NCI-H1436 (cell line): Measurements from ENCODE around the gene CEP41.

Source experiments
- DNase-seq: peaks from one replicate; lab custom pipeline; 2025; lab: John Stamatoyannopoulos, UW

The CEP41 gene

DNA sequence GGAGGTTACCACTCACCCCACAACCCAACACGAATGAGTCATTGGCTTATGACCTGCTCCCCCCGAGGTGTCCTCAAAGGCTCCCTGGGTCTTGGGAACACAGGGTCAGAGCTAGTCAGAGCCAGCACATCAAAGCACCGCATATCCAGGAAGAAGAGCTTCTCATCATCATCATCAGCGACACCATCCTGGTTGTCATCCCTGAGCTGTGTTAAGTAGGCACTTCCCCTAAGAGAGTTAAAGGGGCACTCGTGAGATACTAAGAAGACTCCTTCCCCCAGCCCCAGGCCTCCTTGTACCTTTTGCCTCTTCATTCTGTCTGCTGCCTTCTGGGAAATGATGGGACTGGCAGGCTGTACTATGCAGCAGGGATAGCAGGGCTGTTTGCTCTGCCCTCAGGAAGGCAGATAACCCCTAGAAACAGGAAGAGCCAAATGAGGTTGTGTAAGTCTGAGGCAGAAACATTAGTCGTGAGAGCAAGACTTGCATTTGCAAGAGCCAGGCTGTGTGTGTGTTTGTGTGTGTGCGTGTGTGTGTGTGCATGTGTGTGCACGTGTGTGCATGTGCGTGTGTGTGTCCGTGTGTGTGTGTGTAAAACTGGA is 71.6 kb downstream of the CEP41 start:
- DNase-seq: no peak

DNA sequence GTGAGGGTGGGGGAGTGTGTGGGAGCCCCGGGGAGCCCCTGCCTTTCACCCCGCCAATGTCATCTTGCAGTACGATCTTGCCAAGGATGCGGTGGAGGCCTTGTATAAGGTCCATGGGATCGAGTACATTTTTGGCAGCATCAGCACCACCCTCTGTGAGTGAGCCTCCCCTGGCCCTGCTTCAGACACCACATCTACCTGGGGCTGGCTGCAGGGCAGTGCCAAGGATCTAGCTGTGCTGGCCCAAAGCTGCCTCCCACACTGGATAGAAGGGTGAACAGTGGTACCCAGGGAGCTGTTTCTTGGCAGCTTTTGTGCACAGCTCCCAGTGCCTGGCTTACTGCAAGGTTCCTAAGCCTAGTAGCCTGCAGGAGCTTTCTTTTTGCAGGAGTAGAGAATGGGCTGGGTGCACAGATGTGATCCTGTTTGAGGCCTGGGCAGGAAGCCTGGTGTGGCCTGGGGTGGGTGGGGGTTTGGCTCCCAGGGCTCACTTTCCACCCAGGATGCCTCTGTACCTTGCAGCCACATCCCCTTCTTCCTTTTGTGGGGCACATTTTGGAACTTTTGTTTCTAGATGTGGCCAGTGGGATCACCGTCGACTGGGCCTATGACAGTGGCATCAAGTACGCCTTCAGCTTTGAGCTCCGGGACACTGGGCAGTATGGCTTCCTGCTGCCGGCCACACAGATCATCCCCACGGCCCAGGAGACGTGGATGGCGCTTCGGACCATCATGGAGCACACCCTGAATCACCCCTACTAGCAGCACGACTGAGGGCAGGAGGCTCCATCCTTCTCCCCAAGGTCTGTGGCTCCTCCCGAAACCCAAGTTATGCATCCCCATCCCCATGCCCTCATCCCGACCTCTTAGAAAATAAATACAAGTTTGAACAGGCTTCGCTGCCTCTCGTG is 72.7 kb downstream of the CEP41 start:
- no peak for DNase-seq

- DNase-seq: peak; percentile 57
Observed at GRCh38 chr7:130367088-130367755, 73.6 kb downstream of the CEP41 start.

GRCh38 chr7:130366564-130366963 is 74.3 kb downstream of the CEP41 start:
- no peak for DNase-seq

- DNase-seq: peak; percentile 99
Observed at GRCh38 chr7:130365511-130366441, 75.0 kb downstream of the CEP41 start.

DNA sequence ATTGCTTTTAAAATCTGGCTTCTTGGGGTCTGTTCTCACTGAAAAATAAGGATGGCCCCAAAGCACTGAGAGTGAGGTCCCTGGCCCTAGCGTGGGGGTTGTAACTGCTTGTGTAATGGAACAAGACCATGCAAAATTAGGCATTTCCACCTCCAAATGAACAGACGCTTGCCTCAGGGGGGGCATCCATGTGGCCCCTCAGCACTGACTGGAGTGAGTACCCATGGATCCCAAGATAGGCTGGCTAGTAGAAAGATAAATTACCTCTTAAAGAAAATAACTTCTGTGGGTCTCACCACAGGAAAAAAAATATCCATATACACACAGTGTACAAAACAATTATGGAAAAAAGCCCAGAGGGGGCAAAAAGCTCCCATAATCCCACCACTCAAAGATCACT is 75.7 kb downstream of the CEP41 start:
- no peak for DNase-seq

DNA sequence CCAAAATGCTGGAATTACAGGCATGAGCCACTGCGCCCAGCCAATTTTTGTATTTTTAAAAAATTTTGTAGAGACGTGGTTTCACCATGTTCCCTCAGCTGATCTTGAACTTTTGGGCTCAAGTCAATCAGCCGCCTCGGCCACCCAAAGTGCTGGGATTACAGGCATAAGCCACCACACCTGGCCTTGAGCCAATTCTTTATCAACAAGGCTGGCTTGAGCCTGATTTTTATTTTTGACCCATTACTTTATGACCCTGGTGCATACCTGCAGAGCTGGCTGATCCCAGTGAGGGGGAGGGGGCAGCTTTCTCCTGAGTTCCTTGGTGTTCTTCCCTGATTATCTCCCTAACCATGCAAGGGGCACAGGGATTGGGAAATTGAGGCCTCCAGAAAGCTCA is 76.4 kb downstream of the CEP41 start:
- DNase-seq: no peak

GRCh38 chr7:130363026-130363847 is 77.6 kb downstream of the CEP41 start:
- no peak for DNase-seq

DNA sequence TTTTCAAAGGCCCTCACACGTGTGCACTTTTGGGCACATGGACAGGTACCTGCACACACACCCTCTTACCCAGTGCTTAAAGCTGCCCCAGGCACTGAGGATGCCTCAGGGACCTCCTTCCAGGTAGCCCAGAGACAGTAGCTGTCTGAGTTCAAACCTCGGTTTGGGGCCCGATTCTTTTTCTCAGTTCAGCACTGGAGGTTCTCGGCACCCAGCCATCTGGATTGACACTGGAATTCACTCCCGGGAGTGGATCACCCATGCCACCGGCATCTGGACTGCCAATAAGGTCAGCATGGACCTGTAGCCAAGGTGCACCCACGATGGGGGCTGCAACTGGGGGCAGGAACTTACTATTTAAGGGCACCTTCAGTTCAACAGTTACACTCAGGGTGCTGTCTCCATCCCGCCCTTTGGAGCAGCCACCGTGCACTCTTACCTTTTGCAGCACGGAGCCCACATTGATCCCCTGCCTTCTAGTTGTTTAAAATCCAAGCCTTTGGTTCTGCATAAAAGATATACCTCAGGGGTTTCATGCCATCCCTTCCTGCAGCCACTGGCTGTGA is 78.5 kb downstream of the CEP41 start:
- no peak for DNase-seq

DNA sequence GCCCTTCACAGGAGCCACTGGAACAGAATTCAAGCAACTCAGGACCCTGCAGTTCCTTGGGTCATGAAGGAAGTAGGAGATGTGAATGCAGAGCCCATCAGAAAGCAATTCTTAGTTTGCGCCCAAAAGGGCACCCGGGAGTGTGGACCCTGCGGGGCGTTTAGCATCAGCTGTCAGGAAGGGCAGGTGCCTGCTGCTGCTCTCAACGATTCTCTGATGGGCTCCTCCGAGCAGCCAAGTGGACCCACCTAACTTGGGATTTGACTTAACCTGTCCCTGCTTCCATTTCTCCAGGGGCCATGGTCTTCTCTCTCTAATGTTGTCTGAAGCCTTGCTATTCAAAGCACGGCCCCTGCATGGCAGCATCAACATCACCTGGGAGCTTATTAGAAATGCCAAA is 79.1 kb downstream of the CEP41 start:
- DNase-seq: no peak

- no peak for DNase-seq
Observed at GRCh38 chr7:130360518-130360917, 80.3 kb downstream of the CEP41 start.

DNA sequence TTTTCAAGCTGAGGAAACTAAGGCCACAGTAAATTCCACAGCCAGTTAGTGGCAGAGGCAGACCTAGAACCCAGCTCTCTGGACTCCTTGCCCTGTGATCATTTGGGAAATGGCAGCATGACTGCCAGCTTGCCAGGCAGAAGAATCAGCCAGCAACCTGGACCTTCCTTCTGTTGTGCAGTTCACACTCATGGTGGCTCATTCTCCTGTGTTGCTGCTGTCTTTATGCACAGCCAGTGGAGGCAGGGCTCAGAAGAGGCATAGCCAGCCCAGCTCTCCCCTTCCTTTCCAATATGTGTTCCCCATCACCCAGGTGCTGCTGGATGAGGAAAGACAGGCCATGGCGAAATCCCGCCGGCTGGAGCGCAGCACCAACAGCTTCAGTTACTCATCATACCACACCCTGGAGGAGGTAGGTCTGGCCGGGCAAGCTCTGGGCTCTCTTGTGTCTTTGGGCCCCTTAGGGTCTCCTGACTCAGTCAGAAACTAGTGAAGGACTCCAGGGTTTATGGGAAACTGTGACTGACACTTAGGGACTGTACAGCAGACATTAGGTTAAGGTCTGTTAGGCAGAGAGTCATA is 81.4 kb downstream of the CEP41 start:
- no peak for DNase-seq

- DNase-seq: no peak
Observed at GRCh38 chr7:130358471-130358870, 82.3 kb downstream of the CEP41 start.

DNA sequence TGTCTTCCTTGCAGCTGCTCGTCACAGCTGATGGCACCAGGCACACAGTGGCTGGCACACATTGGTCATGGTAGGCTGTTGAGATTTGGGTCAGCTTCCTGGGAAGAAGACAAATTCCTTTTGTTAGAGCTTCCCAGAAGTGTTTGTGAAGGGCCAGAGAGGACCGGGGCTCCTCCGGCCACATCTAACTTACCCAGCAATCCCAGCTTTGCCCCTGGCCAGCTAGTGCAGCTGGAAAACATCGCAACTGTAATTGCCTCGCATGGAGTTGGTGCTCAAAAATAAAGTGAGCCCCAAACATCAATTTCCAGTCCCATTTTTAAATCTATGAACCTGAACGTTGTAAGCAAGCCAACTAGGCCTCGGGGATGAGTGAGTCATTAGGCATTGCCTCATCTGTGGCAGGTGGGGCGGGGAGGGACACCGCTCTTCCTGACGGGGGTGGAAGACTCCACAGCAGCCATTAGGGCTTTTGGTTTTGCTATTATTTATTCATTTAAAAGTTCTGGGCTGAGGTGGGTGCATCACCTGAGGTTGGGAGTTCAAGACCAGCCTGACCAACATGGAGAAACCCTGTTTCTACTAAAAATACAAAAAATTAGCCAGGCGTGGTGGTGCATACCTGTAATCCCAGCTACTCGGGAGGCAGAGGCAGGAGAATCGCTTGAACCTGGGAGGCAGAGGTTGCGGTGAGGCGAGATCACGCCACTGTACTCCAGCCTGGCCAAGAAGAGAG is 83.8 kb downstream of the CEP41 start:
- DNase-seq: no peak

GRCh38 chr7:130356121-130356875 is 84.5 kb downstream of the CEP41 start:
- DNase-seq: no peak

- DNase-seq: no peak
Observed at GRCh38 chr7:130353196-130353595, 87.6 kb downstream of the CEP41 start.

GRCh38 chr7:130352194-130353074 is 88.4 kb downstream of the CEP41 start:
- peak; percentile 97 for DNase-seq

DNA sequence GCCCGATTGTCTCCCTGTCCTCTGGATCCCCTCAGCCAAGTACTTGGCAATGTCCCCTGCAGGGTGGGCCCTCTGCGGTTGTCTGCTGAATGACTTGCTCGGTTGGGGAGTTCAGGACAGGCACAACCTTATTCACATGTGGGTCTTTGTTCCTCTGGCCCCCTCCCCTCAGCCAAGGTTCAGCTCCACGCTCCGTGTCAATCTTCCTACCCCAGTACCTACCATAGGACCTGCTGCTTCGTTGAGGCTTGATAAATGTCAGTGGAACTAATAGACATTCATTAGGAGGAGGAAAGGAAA is 89.1 kb downstream of the CEP41 start:
- no peak for DNase-seq
